Trophoblast cell (in vitro differentiated cells and primary cell): Measurements from ENCODE around the gene RBM38.

Source experiments
- DNase-seq, 2 donors: peaks; one replicate each; pipeline ENCODE4 v3.0.0-alpha.2; 2016
- H2AFZ ChIP-seq: 2 replicates; pipeline ENCODE4 v1.6.1; 2013; ENCODE audit warnings: low read length, moderate library complexity, mild to moderate bottlenecking; ENCODE audit not compliant: insufficient read depth, poor library complexity
- H2AK5ac ChIP-seq: 2 replicates; pipeline ENCODE4 v1.6.1; 2013; ENCODE audit warnings: mild to moderate bottlenecking, low read length
- H2BK120ac ChIP-seq: 2 replicates; pipeline ENCODE4 v1.6.1; 2013; ENCODE audit warnings: low read length, mild to moderate bottlenecking, moderate library complexity; ENCODE audit not compliant: insufficient read depth, poor library complexity
- H2BK12ac ChIP-seq: 2 replicates; pipeline ENCODE4 v1.6.1; 2013; ENCODE audit warnings: mild to moderate bottlenecking, low read length, moderate library complexity
- H2BK5ac ChIP-seq: 2 replicates; pipeline ENCODE4 v1.6.1; 2013; ENCODE audit warnings: low read length, low read depth, moderate library complexity, mild to moderate bottlenecking; ENCODE audit not compliant: poor library complexity
- H3K14ac ChIP-seq: 2 replicates; pipeline ENCODE4 v1.6.1; 2013; ENCODE audit warnings: mild to moderate bottlenecking, low read length
- H3K18ac ChIP-seq: 2 replicates; pipeline ENCODE4 v1.6.1; 2013; ENCODE audit warnings: mild to moderate bottlenecking, low read length
- H3K23ac ChIP-seq: 2 replicates; pipeline ENCODE4 v1.6.1; 2013; ENCODE audit warnings: low read length
- H3K27ac ChIP-seq: 2 replicates; pipeline ENCODE4 v1.5.1; 2013; ENCODE audit warnings: low read depth, mild to moderate bottlenecking, inconsistent platforms, low read length, moderate library complexity
- H3K27me3 ChIP-seq: 2 replicates; pipeline ENCODE4 v1.6.1; 2013; ENCODE audit warnings: inconsistent platforms, mild to moderate bottlenecking, low read length, moderate library complexity; ENCODE audit not compliant: insufficient read depth
- H3K36me3 ChIP-seq, 2 experiments: 1 replicate in 1 of 2; 2 replicates in 1 of 2; pipeline ENCODE4 v1.6.1; 2013; ENCODE audit warnings: low read length in 2 of 2, mild to moderate bottlenecking in 2 of 2, moderate library complexity in 1 of 2; ENCODE audit not compliant: insufficient read depth in 2 of 2, control insufficient read depth in 1 of 2
- H3K4ac ChIP-seq: 2 replicates; pipeline ENCODE4 v1.6.1; 2013; ENCODE audit warnings: low read depth, mild to moderate bottlenecking, low read length, moderate library complexity
- H3K4me1 ChIP-seq, 2 experiments: 1 replicate in 1 of 2; 2 replicates in 1 of 2; pipeline ENCODE4 v1.6.1; 2013; ENCODE audit warnings: low read length in 2 of 2, mild to moderate bottlenecking in 2 of 2, moderate library complexity in 1 of 2; ENCODE audit not compliant: insufficient read depth in 2 of 2, control insufficient read depth in 1 of 2
- H3K4me2 ChIP-seq: 2 replicates; pipeline ENCODE4 v1.6.1; 2013; ENCODE audit warnings: inconsistent platforms, mild to moderate bottlenecking, low read length, moderate library complexity
- H3K4me3 ChIP-seq: 2 replicates; pipeline ENCODE4 v1.5.1; 2013; ENCODE audit warnings: mild to moderate bottlenecking, low read depth, low read length, inconsistent platforms
- H3K79me1 ChIP-seq: one replicate; pipeline ENCODE4 v1.6.1; 2013; ENCODE audit warnings: low read length
- H3K79me2 ChIP-seq: 2 replicates; pipeline ENCODE4 v1.6.1; 2013; ENCODE audit warnings: low read length, mild to moderate bottlenecking; ENCODE audit not compliant: control insufficient read depth, insufficient read depth, poor library complexity
- H3K9ac ChIP-seq: 2 replicates; pipeline ENCODE4 v1.6.1; 2013; ENCODE audit warnings: mild to moderate bottlenecking, low read length
- H3K9me3 ChIP-seq: 2 replicates; pipeline ENCODE4 v1.6.1; 2013; ENCODE audit warnings: low read depth, mild to moderate bottlenecking, control low read depth, inconsistent platforms, low read length; ENCODE audit not compliant: insufficient read depth
- H4K12ac ChIP-seq: 2 replicates; pipeline ENCODE4 v1.6.1; 2013; ENCODE audit warnings: low read depth, mild to moderate bottlenecking, low read length, moderate library complexity
- H4K8ac ChIP-seq: 2 replicates; pipeline ENCODE4 v1.6.1; 2013; ENCODE audit warnings: low read depth, mild to moderate bottlenecking, low read length, moderate library complexity
- H4K91ac ChIP-seq: one replicate; pipeline ENCODE4 v1.6.1; 2013; ENCODE audit warnings: low read depth, mild to moderate bottlenecking, low read length, moderate library complexity
- WGBS: extraction: QIAGEN DNeasy Blood & Tissue Kit; methylation state at CpG from one replicate; pipeline ENCODE4 v1.1.7; 2013; ENCODE audit warnings: missing lambda C conversion rate; ENCODE audit not compliant: insufficient read length, insufficient coverage; ENCODE audit errors: extremely low coverage; 5-methylcytosine and 5-hydroxymethylcytosine counted together

RBM38 gene

GRCh38 chr20:57436223-57436545, 45.0 kb downstream of the RBM38 start:
- Histone ChIP-seq H3K36me3 (no peaks in the 10 kb centered on the region), H3K23ac (no peak overlapping the region), H4K91ac (no peak overlapping the region), H3K18ac (no peak overlapping the region), H3K79me1 (peaks cover 22% of the 10 kb centered on the region), H3K9me3 (peaks cover 7% of the 10 kb centered on the region), H3K14ac (no peak overlapping the region), H2BK5ac (no peak overlapping the region), H2AK5ac (no peak overlapping the region), H3K27ac (no peak overlapping the region), H3K4me3 (no peak overlapping the region), H3K79me2 (no peaks in the 10 kb centered on the region), H3K9ac (no peak overlapping the region), H2BK12ac (no peak overlapping the region), H4K8ac (no peak overlapping the region), H3K4me1 (peaks cover 19 to 33% of the 10 kb centered on the region in 2 experiments), H2AFZ (no peak overlapping the region), H4K12ac (no peak overlapping the region), H3K4me2 (no peak overlapping the region), H3K4ac (no peak overlapping the region), H3K27me3 (no peaks in the 10 kb centered on the region), H2BK120ac (no peak overlapping the region)
- no peak for DNase-seq
- no CpG with 5 or more reads among the region's 6 CpGs for WGBS

GRCh38 chr20:57437267-57437666, 46.1 kb downstream of the RBM38 start:
- H3K27ac ChIP-seq: no peak overlapping the region
- H4K91ac ChIP-seq: no peak overlapping the region
- peak overlapping the region; percentile 62 for H2AK5ac ChIP-seq
- H3K4me1 ChIP-seq: peaks cover 30 to 44% of the 10 kb centered on the region in 2 experiments
- H3K9me3 ChIP-seq: peaks cover 7% of the 10 kb centered on the region
- no peak overlapping the region for H4K12ac ChIP-seq
- no peak overlapping the region for H3K23ac ChIP-seq
- no CpG with 5 or more reads among the region's 9 CpGs for WGBS
- no peak overlapping the region for H3K4me3 ChIP-seq
- H2BK5ac ChIP-seq: no peak overlapping the region
- no peak overlapping the region for H4K8ac ChIP-seq
- peak overlapping the region; percentile 25 for H2BK12ac ChIP-seq
- H3K36me3 ChIP-seq: no peaks in the 10 kb centered on the region
- no peak for DNase-seq
- peaks cover 3% of the 10 kb centered on the region for H3K79me2 ChIP-seq
- H2AFZ ChIP-seq: no peak overlapping the region
- no peak overlapping the region for H3K4me2 ChIP-seq
- H3K18ac ChIP-seq: no peak overlapping the region
- H3K79me1 ChIP-seq: peaks cover 33% of the 10 kb centered on the region
- H3K14ac ChIP-seq: no peak overlapping the region
- no peak overlapping the region for H2BK120ac ChIP-seq
- no peak overlapping the region for H3K9ac ChIP-seq
- no peaks in the 10 kb centered on the region for H3K27me3 ChIP-seq
- no peak overlapping the region for H3K4ac ChIP-seq

GRCh38 chr20:57437672-57438330, 46.6 kb downstream of the RBM38 start:
- Histone ChIP-seq H2BK12ac (peak overlapping the region; percentile 25), H3K9ac (no peak overlapping the region), H3K79me1 (peaks cover 36% of the 10 kb centered on the region), H3K23ac (no peak overlapping the region), H3K18ac (no peak overlapping the region), H3K14ac (peak overlapping the region; percentile 25), H3K27ac (no peak overlapping the region), H3K36me3 (no peaks in the 10 kb centered on the region), H3K4me1 (peaks cover 33 to 48% of the 10 kb centered on the region in 2 experiments), H3K9me3 (peaks cover 7% of the 10 kb centered on the region), H2BK120ac (no peak overlapping the region), H4K12ac (no peak overlapping the region), H3K4me3 (no peak overlapping the region), H2AFZ (no peak overlapping the region), H4K8ac (no peak overlapping the region), H3K4ac (no peak overlapping the region), H3K4me2 (no peak overlapping the region), H2BK5ac (no peak overlapping the region), H2AK5ac (peak overlapping the region; percentile 62), H3K79me2 (peaks cover 3% of the 10 kb centered on the region), H3K27me3 (no peaks in the 10 kb centered on the region), H4K91ac (no peak overlapping the region)
- DNase-seq: peak; percentile 43 to 63
- WGBS: no CpG with 5 or more reads among the region's 18 CpGs

GRCh38 chr20:57438552-57438951, 47.4 kb downstream of the RBM38 start:
- peak overlapping the region; percentile 8 for H2BK5ac ChIP-seq
- H3K4me1 ChIP-seq: peaks cover 38 to 51% of the 10 kb centered on the region in 2 experiments
- H4K12ac ChIP-seq: no peak overlapping the region
- no peak for DNase-seq
- no peak overlapping the region for H3K18ac ChIP-seq
- H3K14ac ChIP-seq: no peak overlapping the region
- no peak overlapping the region for H3K4ac ChIP-seq
- no peak overlapping the region for H4K8ac ChIP-seq
- no CpG with 5 or more reads among the region's 5 CpGs for WGBS
- H3K27ac ChIP-seq: no peak overlapping the region
- no peaks in the 10 kb centered on the region for H3K36me3 ChIP-seq
- no peak overlapping the region for H2AK5ac ChIP-seq
- peaks cover 7% of the 10 kb centered on the region for H3K9me3 ChIP-seq
- no peak overlapping the region for H3K23ac ChIP-seq
- H3K9ac ChIP-seq: no peak overlapping the region
- H2BK12ac ChIP-seq: peak overlapping the region; percentile 38
- H3K4me2 ChIP-seq: no peak overlapping the region
- no peak overlapping the region for H3K4me3 ChIP-seq
- H4K91ac ChIP-seq: no peak overlapping the region
- H2AFZ ChIP-seq: no peak overlapping the region
- H3K79me2 ChIP-seq: peaks cover 3% of the 10 kb centered on the region
- peak overlapping the region; percentile 39 for H2BK120ac ChIP-seq
- H3K27me3 ChIP-seq: no peaks in the 10 kb centered on the region
- peaks cover 35% of the 10 kb centered on the region for H3K79me1 ChIP-seq
